HCT116 (cell line): ENCODE results near the gene SLAMF1. TPM values are rescaled to one million over a fixed set of nuclear protein-coding genes. Genes with fewer than 3 reads are reported as not detected.

Source experiments
- ATAC-seq: fragments of 200-7000 bp; cut with Tn5 transposase; 2 replicates; pipeline ENCODE4 v1.9.1; 2020; ENCODE audit warnings: mild to moderate bottlenecking, moderate library complexity
- BruUV-seq: library from RNA; stranded (reverse); fragments of 400-500 nt; replicated peaks from 2 replicates; lab custom pipeline; 2021; lab: Mats Ljungman, UMichigan
- CTCF ChIA-PET: fragments of 300-600 bp; sonication (Branson Sonifier 250); formaldehyde crosslinking; loops from one replicate; lab custom pipeline; 2021; ENCODE audit warnings: antibody characterized with exemption; lab: Charles Lee
- POLR2A ChIA-PET: fragments of 300-600, 350-600 bp; sonication (Branson Sonifier 250); formaldehyde crosslinking; loops from one replicate; lab custom pipeline; 2021; ENCODE audit warnings: antibody characterized with exemption; lab: Charles Lee
- RAD21 ChIA-PET, 2 experiments: fragments of 300-600 bp; sonication (Branson Sonifier 250); formaldehyde crosslinking; loops; one replicate each; lab custom pipeline; 2023; ENCODE audit warnings: low total read pairs in 2 of 2; ENCODE audit not compliant: uncharacterized antibody in 2 of 2, unreplicated experiment in 2 of 2, low non-redundant PET in 1 of 2; lab: Charles Lee
- DNase-seq: peaks from one replicate; pipeline ENCODE4 v3.0.0-alpha.2; 2010; ENCODE audit warnings: low read depth, low spot score
- H2AFZ ChIP-seq: fragments of 200-600 bp; shearing (Covaris generic), sonication (generic); 2 replicates; pipeline ENCODE4 v1.6.1; 2017; ENCODE audit warnings: low read depth, mixed run types, mixed read lengths, antibody characterized with exemption, low read length; ENCODE audit not compliant: poor library complexity, severe bottlenecking
- H3K27ac ChIP-seq: 2 replicates; pipeline ENCODE4 v1.5.1; 2012; ENCODE audit warnings: low read depth, low read length
- H3K27me3 ChIP-seq: fragments of 200-600 bp; sonication (generic); 2 replicates; pipeline ENCODE4 v1.6.1; 2016; ENCODE audit warnings: mixed run types, low read length, mixed read lengths; ENCODE audit not compliant: insufficient read depth
- H3K36me3 ChIP-seq, 2 experiments: fragments of 200-500 bp in 1 of 2; fragments of 200-600 bp in 1 of 2; sonication (Bioruptor generic) in 1 of 2; sonication (generic) in 1 of 2; 2 replicates each; pipeline versions ENCODE4 v1.5.1 to v1.6.1; 2014 to 2016; ENCODE audit warnings: low read length in 2 of 2, inconsistent platforms in 1 of 2, mixed read lengths in 1 of 2, mixed run types in 1 of 2; ENCODE audit not compliant: insufficient read depth in 2 of 2, control insufficient read depth in 1 of 2
- H3K4me1 ChIP-seq, 2 experiments: fragments of 200-600 bp in 1 of 2; sonication (generic) in 1 of 2; 2 replicates each; pipeline versions ENCODE4 v1.5.1 to v1.6.1; 2012 to 2017; ENCODE audit warnings: low read length in 2 of 2, inconsistent platforms in 1 of 2, mild to moderate bottlenecking in 1 of 2, mixed read lengths in 1 of 2, mixed run types in 1 of 2, moderate library complexity in 1 of 2; ENCODE audit not compliant: insufficient read depth in 2 of 2, control insufficient read depth in 1 of 2
- H3K4me2 ChIP-seq: fragments of 200-600 bp; sonication (generic); 2 replicates; pipeline ENCODE4 v1.6.1; 2017; ENCODE audit warnings: mixed run types, low read length, mixed read lengths
- H3K4me3 ChIP-seq, 2 experiments: fragments of 200-600 bp in 1 of 2; sonication (generic) in 1 of 2; replicated peaks in 1 of 2; 2 replicates each; pipeline ENCODE4 v1.5.1; 2011 to 2016; ENCODE audit warnings: low read length in 2 of 2, control low read depth in 1 of 2, low read depth in 1 of 2, mild to moderate bottlenecking in 1 of 2, mixed read lengths in 1 of 2, mixed run types in 1 of 2
- H3K79me2 ChIP-seq: fragments of 200-600 bp; sonication (generic); 2 replicates; pipeline ENCODE4 v1.6.1; 2017; ENCODE audit warnings: mild to moderate bottlenecking, mixed run types, low read length, moderate library complexity, mixed read lengths; ENCODE audit not compliant: insufficient read depth
- H3K9ac ChIP-seq: fragments of 200-600 bp; sonication (generic); 2 replicates; pipeline ENCODE4 v1.6.1; 2016; ENCODE audit warnings: low read length, mixed read lengths
- H3K9me2 ChIP-seq: fragments of 200-600 bp; sonication (generic), shearing (Covaris generic); 2 replicates; pipeline ENCODE4 v1.6.1; 2017; ENCODE audit warnings: mixed run types, mild to moderate bottlenecking, moderate library complexity; ENCODE audit not compliant: insufficient read depth
- H3K9me3 ChIP-seq, 2 experiments: fragments of 200-500 bp in 1 of 2; fragments of 200-600 bp in 1 of 2; sonication (Bioruptor generic) in 1 of 2; sonication (generic) in 1 of 2; 2 replicates each; pipeline ENCODE4 v1.6.1; 2014 to 2017; ENCODE audit warnings: low read length in 2 of 2, mixed read lengths in 2 of 2, inconsistent platforms in 1 of 2, low read depth in 1 of 2, mild to moderate bottlenecking in 1 of 2, mixed run types in 1 of 2, moderate library complexity in 1 of 2; ENCODE audit not compliant: control insufficient read depth in 1 of 2, insufficient read depth in 1 of 2
- H4K20me1 ChIP-seq: fragments of 200-600 bp; sonication (generic), shearing (Covaris generic); 2 replicates; pipeline ENCODE4 v1.6.1; 2017; ENCODE audit warnings: mixed run types, mild to moderate bottlenecking, moderate library complexity; ENCODE audit not compliant: insufficient read depth
- ATF3 ChIP-seq: IDR thresholded peaks from 2 replicates; pipeline ENCODE4 v1.6.1; 2012
- CBX3 ChIP-seq: IDR thresholded peaks from 2 replicates; pipeline ENCODE4 v1.6.1; 2012; ENCODE audit warnings: low read depth
- CEBPB ChIP-seq: IDR thresholded peaks from 2 replicates; pipeline ENCODE4 v1.6.1; 2012; ENCODE audit warnings: low read depth
- CTCF ChIP-seq, 3 experiments: fragments of 200-600 bp in 1 of 3; sonication (generic) in 1 of 3; IDR thresholded peaks in 2 of 3; conservative IDR thresholded peaks in 1 of 3; 2 replicates each; pipeline ENCODE4 v1.5.1; 2012 to 2017; ENCODE audit warnings: low read depth in 2 of 3, low read length in 2 of 3, antibody characterized with exemption in 1 of 3, borderline replicate concordance in 1 of 3, control low read depth in 1 of 3, mild to moderate bottlenecking in 1 of 3, mixed read lengths in 1 of 3, mixed run types in 1 of 3, moderate library complexity in 1 of 3; ENCODE audit not compliant: insufficient read depth in 1 of 3
- EGR1 ChIP-seq: IDR thresholded peaks from 2 replicates; pipeline ENCODE4 v1.6.1; 2012; ENCODE audit warnings: low read depth
- ELF1 ChIP-seq: IDR thresholded peaks from 2 replicates; pipeline ENCODE4 v1.6.1; 2012; ENCODE audit warnings: low read depth, borderline replicate concordance
- EZH2phosphoT487 ChIP-seq: fragments of 200-600 bp; IDR thresholded peaks from 2 replicates; pipeline ENCODE4 v1.6.1; 2018; ENCODE audit warnings: antibody characterized with exemption, borderline replicate concordance
- FOSL1 ChIP-seq: IDR thresholded peaks from 2 replicates; pipeline ENCODE4 v1.6.1; 2012; ENCODE audit warnings: low read depth
- JUND ChIP-seq: IDR thresholded peaks from 2 replicates; pipeline ENCODE4 v1.6.1; 2012
- MAX ChIP-seq: IDR thresholded peaks from 2 replicates; pipeline ENCODE4 v1.6.1; 2012
- POLR2A ChIP-seq: IDR thresholded peaks from 2 replicates; pipeline ENCODE4 v1.7.0; 2011; ENCODE audit warnings: borderline replicate concordance; ENCODE audit not compliant: insufficient read depth, insufficient read length; ENCODE audit errors: extremely low read depth
- POLR2AphosphoS5 ChIP-seq: IDR thresholded peaks from 2 replicates; pipeline ENCODE4 v1.6.1; 2011; ENCODE audit warnings: mild to moderate bottlenecking, low read depth, low read length, moderate library complexity
- RAD21 ChIP-seq: IDR thresholded peaks from 2 replicates; pipeline ENCODE4 v1.6.1; 2012; ENCODE audit warnings: low read depth, mild to moderate bottlenecking
- REST ChIP-seq: IDR thresholded peaks from 2 replicates; pipeline ENCODE4 v1.6.1; 2012; ENCODE audit warnings: low read depth
- SIN3A ChIP-seq: IDR thresholded peaks from 2 replicates; pipeline ENCODE4 v1.6.1; 2012; ENCODE audit warnings: low read depth
- SP1 ChIP-seq: IDR thresholded peaks from 2 replicates; pipeline ENCODE4 v1.6.1; 2012; ENCODE audit warnings: low read depth
- TCF7L2 ChIP-seq: IDR thresholded peaks from 2 replicates; pipeline ENCODE4 v1.7.0; 2011; ENCODE audit warnings: borderline replicate concordance, inconsistent platforms; ENCODE audit not compliant: insufficient read depth, insufficient read length; ENCODE audit errors: extremely low read depth
- YY1 ChIP-seq: IDR thresholded peaks from 2 replicates; pipeline ENCODE4 v1.6.1; 2011; ENCODE audit warnings: low read length, low read depth, moderate library complexity, mild to moderate bottlenecking; ENCODE audit not compliant: insufficient replicate concordance; ENCODE audit errors: extremely low read depth
- ZBTB33 ChIP-seq: IDR thresholded peaks from 2 replicates; pipeline ENCODE4 v1.6.1; 2011; ENCODE audit warnings: mild to moderate bottlenecking, low read length, moderate library complexity; ENCODE audit not compliant: insufficient replicate concordance; ENCODE audit errors: extremely low read depth
- ZFX ChIP-seq: fragments of 450-650 bp; IDR thresholded peaks from 2 replicates; pipeline ENCODE4 v1.6.1; 2017
- intact Hi-C: fragments of 100-400 bp; cut with micrococcal nuclease; formaldehyde crosslinking; loops from 2 replicates; pipeline ENCODE4 v1.10.0; 2022
- total RNA-seq: library from RNA; stranded (reverse); gene quantifications from one replicate; pipeline ENCODE4 v1.2.1, GENCODE V29; 2021; ENCODE audit not compliant: unreplicated experiment

Gene SLAMF1
- total RNA-seq, 1 experiment from 2014 or later, result 0.30 TPM

- no peaks in the 10 kb centered on the region for H3K9me3 ChIP-seq
- no peak for TF ChIP-seq ZFX
- TF ChIP-seq CBX3, result no peak
- TF ChIP-seq SP1, result no peak
- no peak for TF ChIP-seq FOSL1
- no peak for TF ChIP-seq YY1
- no peak for TF ChIP-seq EZH2phosphoT487
- TF ChIP-seq REST, result no peak
- TF ChIP-seq ELF1, result no peak
- no peak for TF ChIP-seq TCF7L2
- TF ChIP-seq CTCF (IDR thresholded peaks at IDR 0.05 in 2 of 3, conservative IDR thresholded peaks at IDR 0.05 in 1 of 3; ENCODE audit: borderline replicate concordance in 1 of 3, insufficient read depth in 1 of 3, low read depth in 2 of 3, low read length in 2 of 3), result no peak
- TF ChIP-seq JUND, result no peak
- no peak for TF ChIP-seq CEBPB
- no peak for TF ChIP-seq SIN3A
- TF ChIP-seq ZBTB33, result no peak
- no peak for TF ChIP-seq POLR2AphosphoS5
- no peak for TF ChIP-seq ATF3
- TF ChIP-seq POLR2A, result no peak
- no peak for TF ChIP-seq MAX
- no peak for TF ChIP-seq RAD21
- no peak for TF ChIP-seq EGR1
- H2AFZ ChIP-seq, result no peak overlapping the region
- H3K36me3 ChIP-seq, result no peaks in the 10 kb centered on the region
- H3K79me2 ChIP-seq, result no peaks in the 10 kb centered on the region
- no peaks in the 10 kb centered on the region for H3K4me1 ChIP-seq
- no peak for DNase-seq
- no TSS peak for BruUV-seq
- ChIA-PET CTCF (no interaction called here), RAD21 (no interaction called here), POLR2A (no interaction called here)
- no peak for ATAC-seq
- H3K9me2 ChIP-seq, result no peaks in the 10 kb centered on the region
- no peak overlapping the region for H3K4me3 ChIP-seq
- no peak overlapping the region for H3K9ac ChIP-seq
- no peaks in the 10 kb centered on the region; the same call in 1 of the 2 replicates for H3K27me3 ChIP-seq
- no peak overlapping the region for H3K4me2 ChIP-seq
- H3K27ac ChIP-seq, result no peak overlapping the region
- no peaks in the 10 kb centered on the region for H4K20me1 ChIP-seq
- intact Hi-C loops, result no loop called here
These were observed 21.5 kb downstream of the SLAMF1 start for GRCh38 chr1:160625321-160625720.
